Esophagus (tissue), 2 donors: Measurements from ENCODE around the gene MMD. TPM values are rescaled to one million over a fixed set of nuclear protein-coding genes. Genes with fewer than 3 reads are reported as not detected.
A peak's percentile ranks its signal among the peaks of the same experiment; 100 is the strongest.
"Not testable (repeated sequence)": the region's sequence is repeated elsewhere in the genome, so short reads cannot be mapped to it uniquely, and the experiment has no call there.

Source experiments
- H3K27ac ChIP-seq, 2 donors: one replicate each; pipeline ENCODE4 v1.5.1; 2013; ENCODE audit warnings: low read depth in 2 of 2, mild to moderate bottlenecking in 2 of 2, inconsistent platforms in 1 of 2, low read length in 1 of 2, moderate library complexity in 1 of 2
- H3K27me3 ChIP-seq, 2 donors: one replicate each; pipeline ENCODE4 v1.6.1; 2013; ENCODE audit warnings: low read length in 2 of 2, control low read depth in 1 of 2, mild to moderate bottlenecking in 1 of 2; ENCODE audit not compliant: insufficient read depth in 2 of 2, control insufficient read depth in 1 of 2
- H3K36me3 ChIP-seq, 2 donors: one replicate each; pipeline ENCODE4 v1.6.1; 2013; ENCODE audit warnings: low read length in 1 of 2; ENCODE audit not compliant: control insufficient read depth in 2 of 2, insufficient read depth in 2 of 2
- H3K4me1 ChIP-seq, 2 donors: one replicate each; pipeline ENCODE4 v1.6.1; 2013; ENCODE audit warnings: low read length in 1 of 2; ENCODE audit not compliant: control insufficient read depth in 2 of 2, insufficient read depth in 2 of 2
- H3K4me3 ChIP-seq, 2 donors: one replicate each; pipeline ENCODE4 v1.5.1; 2013; ENCODE audit warnings: low read length in 2 of 2, mild to moderate bottlenecking in 2 of 2, low read depth in 1 of 2, moderate library complexity in 1 of 2
- H3K9me3 ChIP-seq, 2 donors: one replicate each; pipeline ENCODE4 v1.6.1; 2013; ENCODE audit warnings: mild to moderate bottlenecking in 2 of 2, low read depth in 1 of 2, low read length in 1 of 2, moderate library complexity in 1 of 2; ENCODE audit not compliant: control insufficient read depth in 2 of 2, insufficient read depth in 1 of 2
- WGBS, 2 donors: extraction: QIAGEN DNeasy Blood & Tissue Kit; methylation state at CpG; one replicate each; pipeline ENCODE4 v1.1.7; 2013; 5-methylcytosine and 5-hydroxymethylcytosine counted together
- polyA plus RNA-seq, 2 donors: library from polyadenylated mRNA; stranded (reverse); fragments of 200-250 nt; gene quantifications; one replicate each; pipeline ENCODE4 v1.2.3, GENCODE V29; 2013
- donor health status: healthy with polysubstance abuse.
- donor health status: Bipolar disorder and iron deficiency.

MMD gene
- polyA plus RNA-seq, 2 donors, result 2.7 to 3.5 TPM

DNA sequence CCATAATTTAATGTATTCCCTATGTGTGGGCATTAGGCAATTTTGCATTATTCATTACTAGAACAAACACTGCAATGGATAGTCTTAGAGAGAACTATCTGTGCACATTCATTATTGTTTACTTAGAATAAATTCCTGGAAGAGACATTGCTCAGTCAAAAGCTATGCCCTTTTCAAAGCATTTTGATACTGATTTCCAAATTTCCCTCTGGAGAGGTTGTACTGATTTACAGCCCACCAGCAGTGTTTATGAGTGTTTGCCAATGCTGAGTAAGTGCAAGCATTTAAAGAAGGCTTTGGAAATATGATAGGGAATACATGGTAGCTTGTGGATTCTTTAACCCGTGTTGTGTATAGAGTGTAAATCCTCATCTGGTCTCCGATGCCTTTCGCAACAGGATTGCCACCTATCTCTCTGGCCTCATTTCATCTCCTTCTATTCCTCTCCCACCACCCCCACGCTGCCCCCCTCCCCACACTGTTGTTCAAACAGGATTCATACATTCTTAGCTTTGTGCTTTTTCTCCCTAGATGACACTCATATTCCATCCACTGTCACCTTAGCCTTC is 33.4 kb upstream of the MMD start:
- Histone ChIP-seq H3K4me1 (peaks cover 0 to 3% of the 10 kb centered on the region in 2 donors), H3K4me3 (no peak overlapping the region), H3K27me3 (no peaks in the 10 kb centered on the region), H3K27ac (no peak overlapping the region), H3K36me3 (no peaks in the 10 kb centered on the region), H3K9me3 (no peaks in the 10 kb centered on the region)
- 60 to 71% methylated on average over 4 of the region's 4 CpGs for WGBS, 2 donors

DNA sequence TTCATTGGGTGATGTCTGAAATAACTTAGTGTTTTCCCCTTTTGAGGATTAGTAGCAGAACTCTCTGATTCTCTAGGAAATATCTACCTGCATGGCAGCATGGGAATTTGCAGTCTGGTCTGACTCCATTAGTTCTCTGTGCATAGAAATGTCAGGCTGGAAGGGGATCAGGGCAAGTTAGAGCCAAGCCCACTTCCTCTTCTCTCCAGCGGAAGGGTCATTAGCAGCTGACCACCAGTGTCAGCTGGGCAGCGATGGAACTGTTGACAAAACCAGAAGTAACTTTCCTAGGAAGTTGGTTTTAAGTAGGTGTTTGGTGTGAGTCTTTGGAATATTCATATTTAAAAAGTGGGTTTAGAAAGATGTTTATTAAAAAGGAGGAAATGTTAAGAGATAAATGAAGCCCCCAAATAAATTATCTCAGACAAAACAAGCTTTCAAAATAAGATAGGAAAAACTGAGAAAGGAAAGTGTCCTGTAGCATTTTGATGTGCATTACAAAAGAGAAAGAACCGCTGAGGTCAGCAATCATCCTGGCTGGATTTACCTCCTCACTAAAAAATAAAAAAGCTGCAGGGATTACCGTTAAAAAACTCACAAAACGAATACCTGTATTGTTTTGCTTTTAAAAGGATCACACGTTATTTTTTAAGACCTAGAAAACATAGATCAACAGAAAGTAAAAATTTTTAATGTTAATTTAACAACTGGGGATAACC is 32.4 kb upstream of the MMD start:
- H3K27me3 ChIP-seq, result no peaks in the 10 kb centered on the region
- no peaks in the 10 kb centered on the region for H3K9me3 ChIP-seq
- H3K4me1 ChIP-seq, result peaks cover 0 to 3% of the 10 kb centered on the region in 2 donors
- H3K36me3 ChIP-seq, result no peaks in the 10 kb centered on the region
- 40 to 47% methylated on average over 6 of the region's 6 CpGs for WGBS, 2 donors
- no peak overlapping the region for H3K4me3 ChIP-seq
- no peak overlapping the region for H3K27ac ChIP-seq

DNA sequence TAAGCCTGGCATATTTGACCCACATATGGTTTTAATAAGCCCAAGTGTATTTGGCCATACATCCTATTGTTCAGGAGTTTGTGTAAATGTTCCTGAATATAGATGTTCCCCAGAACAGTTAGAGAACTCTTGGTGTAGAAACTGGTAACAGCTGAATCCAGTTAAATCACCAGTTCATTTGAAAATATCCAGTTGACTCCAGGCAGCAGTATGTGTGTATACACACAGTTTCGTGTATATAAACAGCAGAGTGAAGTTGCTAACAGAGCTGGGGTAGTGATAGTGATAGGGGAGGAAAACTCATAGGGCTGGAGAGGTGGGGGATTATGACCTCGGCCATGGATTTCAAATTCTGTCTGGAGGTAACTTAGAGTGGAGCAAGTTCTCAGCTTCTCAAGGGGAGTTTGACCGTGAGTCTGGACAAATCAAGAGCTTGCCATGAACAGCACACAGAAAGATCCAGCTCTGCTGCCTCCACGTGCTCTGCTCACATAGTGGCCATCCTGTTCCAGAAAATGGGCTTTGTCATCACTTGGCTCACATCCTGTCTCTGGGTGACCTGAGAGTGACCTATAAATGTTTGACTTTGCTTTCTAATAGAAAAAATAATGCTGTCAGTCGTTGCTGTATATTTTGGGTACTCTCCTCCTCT is 30.6 kb upstream of the MMD start:
- WGBS, 2 donors, result 49 to 50% methylated on average over 5 of the region's 5 CpGs
- Histone ChIP-seq H3K27me3 (no peaks in the 10 kb centered on the region), H3K9me3 (no peaks in the 10 kb centered on the region), H3K27ac (peak overlapping the region in 1 of 2 donors; percentile 35), H3K4me1 (no peaks in the 10 kb centered on the region), H3K36me3 (no peaks in the 10 kb centered on the region), H3K4me3 (no peak overlapping the region)

- Histone ChIP-seq H3K4me3 (no peak overlapping the region), H3K36me3 (no peaks in the 10 kb centered on the region), H3K27me3 (no peaks in the 10 kb centered on the region), H3K27ac (peak overlapping the region in 1 of 2 donors; percentile 3), H3K4me1 (no peaks in the 10 kb centered on the region), H3K9me3 (no peaks in the 10 kb centered on the region)
- WGBS, 2 donors, result 91 to 94% methylated on average over 2 of the region's 2 CpGs
These were observed 30.1 kb upstream of the MMD start for GRCh38 chr17:55451758-55452138.

DNA sequence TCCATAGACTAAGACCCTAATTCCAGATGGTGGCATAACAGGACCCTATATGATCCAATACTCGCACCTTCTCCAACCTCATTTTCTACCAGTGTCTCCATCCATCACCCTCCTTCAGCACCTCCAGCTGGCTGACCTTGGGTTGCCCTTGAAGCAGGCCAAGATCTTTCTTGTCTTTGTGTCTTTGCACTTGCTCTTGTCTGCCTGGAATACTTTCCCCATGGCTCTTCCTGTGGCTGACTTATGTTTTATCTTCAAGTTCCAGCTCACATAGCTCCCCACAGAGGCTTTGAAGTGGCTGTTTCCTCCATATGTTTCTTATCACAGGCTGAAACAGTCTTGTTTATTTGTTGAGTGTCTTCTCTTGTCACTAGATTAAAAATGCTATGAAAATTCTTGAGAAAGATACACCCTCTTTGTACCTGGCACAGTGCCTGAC is 29.6 kb upstream of the MMD start:
- Histone ChIP-seq H3K27me3 (no peaks in the 10 kb centered on the region), H3K36me3 (no peaks in the 10 kb centered on the region), H3K4me1 (no peaks in the 10 kb centered on the region), H3K27ac (peak overlapping the region in 1 of 2 donors; percentile 8), H3K4me3 (no peak overlapping the region), H3K9me3 (no peaks in the 10 kb centered on the region)
- 76 to 77% methylated on average over 1 of the region's 1 CpG for WGBS, 2 donors

GRCh38 chr17:55450232-55450825 is 28.7 kb upstream of the MMD start:
- WGBS, 2 donors, result 85 to 86% methylated on average over 7 of the region's 7 CpGs
- Histone ChIP-seq H3K9me3 (no peaks in the 10 kb centered on the region), H3K27me3 (no peaks in the 10 kb centered on the region), H3K4me1 (no peaks in the 10 kb centered on the region), H3K4me3 (no peak overlapping the region), H3K27ac (no peak overlapping the region), H3K36me3 (no peaks in the 10 kb centered on the region)

- no peaks in the 10 kb centered on the region for H3K9me3 ChIP-seq
- WGBS, 2 donors, result 58 to 60% methylated on average over 4 of the region's 4 CpGs
- no peaks in the 10 kb centered on the region for H3K36me3 ChIP-seq
- H3K4me3 ChIP-seq, result no peak overlapping the region
- no peak overlapping the region for H3K27ac ChIP-seq
- no peaks in the 10 kb centered on the region for H3K4me1 ChIP-seq
- no peaks in the 10 kb centered on the region for H3K27me3 ChIP-seq
These were observed 27.0 kb upstream of the MMD start for GRCh38 chr17:55448681-55449080.

GRCh38 chr17:55446581-55447205 is 25.1 kb upstream of the MMD start:
- Histone ChIP-seq H3K27ac (no peak overlapping the region), H3K27me3 (no peaks in the 10 kb centered on the region), H3K36me3 (no peaks in the 10 kb centered on the region), H3K4me1 (no peaks in the 10 kb centered on the region), H3K9me3 (no peaks in the 10 kb centered on the region), H3K4me3 (no peak overlapping the region)
- 70 to 76% methylated on average over 4 of the region's 4 CpGs for WGBS, 2 donors

- H3K27ac ChIP-seq, H3K4me1 ChIP-seq, H3K36me3 ChIP-seq, H3K4me3 ChIP-seq, H3K9me3 ChIP-seq, H3K27me3 ChIP-seq: not testable (repeated sequence)
- WGBS, 2 donors, result 94 to 95% methylated on average over 4 of the region's 4 CpGs
These were observed 24.4 kb upstream of the MMD start for GRCh38 chr17:55446004-55446403.
